Suprapubic skin (tissue), 4 donors: Measurements from ENCODE around the gene SULT1C3. TPM values are rescaled to one million over a fixed set of nuclear protein-coding genes. Genes with fewer than 3 reads are reported as not detected.

Experiments
- DNase-seq, 2 donors: peaks; one replicate each; pipeline ENCODE4 v3.0.0-alpha.2; 2019; ENCODE audit warnings: low spot score in 2 of 2
- H3K27ac ChIP-seq: fragments of 200-600 bp; sonication (generic); one replicate; pipeline ENCODE4 v1.5.1; 2019
- H3K27me3 ChIP-seq: fragments of 200-600 bp; sonication (generic); one replicate; pipeline ENCODE4 v1.5.1; 2019
- H3K36me3 ChIP-seq: fragments of 200-600 bp; sonication (generic); one replicate; pipeline ENCODE4 v1.5.1; 2019
- H3K4me1 ChIP-seq: fragments of 200-600 bp; sonication (generic); one replicate; pipeline ENCODE4 v1.5.1; 2019
- H3K4me3 ChIP-seq: fragments of 200-600 bp; sonication (generic); one replicate; pipeline ENCODE4 v1.5.1; 2019; ENCODE audit warnings: mild to moderate bottlenecking
- H3K9me3 ChIP-seq: fragments of 200-600 bp; sonication (generic); one replicate; pipeline ENCODE4 v1.5.1; 2019
- CTCF ChIP-seq, 2 donors: fragments of 200-600 bp in 1 of 2; fragments of 450-650 bp in 1 of 2; sonication (generic) in 1 of 2; IDR thresholded peaks; one replicate each; pipeline ENCODE4 v1.5.1; 2016 to 2019; ENCODE audit warnings: antibody characterized with exemption in 2 of 2, mild to moderate bottlenecking in 1 of 2, moderate library complexity in 1 of 2
- EP300 ChIP-seq: sonication (generic); formaldehyde crosslinking; IDR thresholded peaks from one replicate; pipeline ENCODE4 v1.6.1; 2017; ENCODE audit warnings: antibody characterized with exemption
- POLR2A ChIP-seq, 2 donors: fragments of 450-650 bp; IDR thresholded peaks; one replicate each; pipeline ENCODE4 v1.6.1; 2017; ENCODE audit warnings: antibody characterized with exemption in 2 of 2, mild to moderate bottlenecking in 2 of 2, moderate library complexity in 2 of 2
- POLR2AphosphoS5 ChIP-seq, 3 donors: sonication (generic); formaldehyde crosslinking; IDR thresholded peaks; one replicate each; pipeline ENCODE4 v1.6.1; 2017; ENCODE audit warnings: antibody characterized with exemption in 3 of 3
- WGBS: methylation state at CpG from one replicate; pipeline ENCODE4 v1.1.5; 2018; 5-methylcytosine and 5-hydroxymethylcytosine counted together
- total RNA-seq, 4 donors: library from RNA; depleted of rRNA; stranded (reverse); fragments of >200 nt; gene quantifications; one replicate each; pipeline ENCODE4 v1.1.0, GENCODE V29; 2016

SULT1C3 gene
- total RNA-seq, 4 donors from 2014 or later: not detected

GRCh38 chr2:108200569-108200968 is 39.2 kb upstream of the SULT1C3 start:
- WGBS: 96% methylated on average over 7 of the region's 7 CpGs
- Histone ChIP-seq H3K36me3 (no peaks in the 10 kb centered on the region), H3K4me3 (no peak overlapping the region), H3K27me3 (no peaks in the 10 kb centered on the region), H3K9me3 (no peaks in the 10 kb centered on the region), H3K4me1 (no peaks in the 10 kb centered on the region), H3K27ac (no peak overlapping the region)
- TF ChIP-seq CTCF (IDR thresholded peaks at IDR 0.05) (no peak), EP300 (no peak), POLR2AphosphoS5 (IDR thresholded peaks at IDR 0.05) (no peak), POLR2A (IDR thresholded peaks at IDR 0.05) (no peak)
- DNase-seq: no peak

DNA sequence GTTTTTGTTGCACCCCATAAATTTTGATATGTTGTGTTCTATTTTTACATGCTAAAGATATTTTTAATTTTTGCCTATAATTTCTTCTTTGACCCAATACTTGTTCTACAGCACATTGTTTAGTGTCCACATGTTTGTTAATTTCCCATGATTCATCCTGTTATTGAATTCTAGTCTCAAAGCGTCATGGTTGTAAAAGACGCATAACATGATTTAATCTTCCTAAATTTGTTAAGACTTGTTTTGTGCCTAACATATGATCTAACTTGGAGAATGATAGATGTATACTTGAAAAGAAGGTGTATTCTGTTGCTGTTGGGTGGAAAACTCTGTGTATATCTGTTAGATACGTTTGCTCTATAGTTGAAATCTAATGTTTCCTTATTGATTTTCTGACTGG is 27.1 kb upstream of the SULT1C3 start:
- no peak for DNase-seq
- TF ChIP-seq POLR2AphosphoS5 (IDR thresholded peaks at IDR 0.05) (no peak), CTCF (IDR thresholded peaks at IDR 0.05) (no peak), POLR2A (IDR thresholded peaks at IDR 0.05) (no peak), EP300 (no peak)
- 58% methylated on average over 3 of the region's 3 CpGs for WGBS

DNA sequence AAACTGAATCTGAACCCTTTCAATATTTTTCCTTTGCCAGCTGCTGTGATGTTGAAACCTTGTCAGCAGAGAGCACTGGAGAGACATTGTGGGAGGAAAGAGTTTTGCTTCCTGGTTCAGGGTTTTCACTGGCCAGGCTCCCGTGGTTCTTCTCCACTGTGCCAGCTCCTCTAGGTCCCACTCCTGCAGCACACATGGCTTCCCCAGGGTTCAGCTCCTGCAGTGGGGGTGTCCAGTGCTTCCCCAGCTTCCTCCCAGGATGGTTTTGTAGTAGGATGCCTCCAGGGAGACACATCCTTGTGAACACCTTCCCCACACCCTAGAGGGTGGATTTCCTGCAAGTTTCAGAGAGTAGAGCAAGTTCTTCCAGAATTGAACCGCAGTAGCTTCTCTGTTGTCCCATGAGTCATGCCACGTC is 24.0 kb upstream of the SULT1C3 start:
- 29% methylated on average over 3 of the region's 3 CpGs for WGBS
- Histone ChIP-seq H3K9me3 (no peaks in the 10 kb centered on the region), H3K4me3 (no peak overlapping the region), H3K36me3 (no peaks in the 10 kb centered on the region), H3K27ac (no peak overlapping the region), H3K4me1 (peaks cover 12% of the 10 kb centered on the region), H3K27me3 (no peaks in the 10 kb centered on the region)
- no peak for TF ChIP-seq CTCF (IDR thresholded peaks at IDR 0.05)
- no peak for TF ChIP-seq POLR2AphosphoS5 (IDR thresholded peaks at IDR 0.05)
- no peak for TF ChIP-seq POLR2A (IDR thresholded peaks at IDR 0.05)
- no peak for TF ChIP-seq EP300
- no peak for DNase-seq

More for the DNA sequence above, 27.1 kb upstream of the SULT1C3 start:
- Histone ChIP-seq H3K36me3 (no peaks in the 10 kb centered on the region), H3K9me3 (no peaks in the 10 kb centered on the region), H3K4me3 (no peak overlapping the region), H3K4me1 (peaks cover 4% of the 10 kb centered on the region), H3K27me3 (no peaks in the 10 kb centered on the region), H3K27ac (no peak overlapping the region)

DNA sequence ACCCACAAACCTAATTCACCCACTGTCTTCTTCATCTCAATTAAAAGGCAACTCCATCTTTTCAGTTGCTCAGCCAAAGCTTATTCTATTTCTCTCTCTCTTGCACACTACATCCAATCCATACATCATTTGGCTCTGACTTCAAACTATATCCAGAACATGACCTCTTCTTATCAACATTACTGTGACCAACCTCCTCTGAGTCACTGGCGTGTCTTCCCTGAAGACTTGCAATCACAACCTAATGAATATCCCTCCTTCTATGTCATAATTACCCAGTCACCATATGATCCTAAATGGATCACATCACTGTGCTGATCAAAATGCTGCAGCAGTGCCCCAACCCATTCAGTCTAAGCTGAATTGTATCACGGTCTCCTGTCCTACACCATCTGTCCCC is 22.6 kb upstream of the SULT1C3 start:
- no peak for DNase-seq
- TF ChIP-seq POLR2A (IDR thresholded peaks at IDR 0.05) (no peak), POLR2AphosphoS5 (IDR thresholded peaks at IDR 0.05) (no peak), EP300 (no peak), CTCF (IDR thresholded peaks at IDR 0.05) (no peak)
- WGBS: 75% methylated on average over 2 of the region's 2 CpGs

GRCh38 chr2:108219688-108220087 is 20.1 kb upstream of the SULT1C3 start:
- H3K27me3 ChIP-seq: no peaks in the 10 kb centered on the region
- H3K9me3 ChIP-seq: peaks cover 11% of the 10 kb centered on the region
- TF ChIP-seq CTCF (IDR thresholded peaks at IDR 0.05) (no peak), POLR2AphosphoS5 (IDR thresholded peaks at IDR 0.05) (no peak), EP300 (no peak), POLR2A (IDR thresholded peaks at IDR 0.05) (no peak)
- no peaks in the 10 kb centered on the region for H3K36me3 ChIP-seq
- WGBS: 49% methylated on average over 3 of the region's 3 CpGs
- DNase-seq: no peak
- H3K4me1 ChIP-seq: peaks cover 12% of the 10 kb centered on the region
- no peak overlapping the region for H3K27ac ChIP-seq
- no peak overlapping the region for H3K4me3 ChIP-seq

More for the DNA sequence above, 22.6 kb upstream of the SULT1C3 start:
- no peaks in the 10 kb centered on the region for H3K27me3 ChIP-seq
- H3K4me3 ChIP-seq: no peak overlapping the region
- peaks cover 12% of the 10 kb centered on the region for H3K4me1 ChIP-seq
- no peaks in the 10 kb centered on the region for H3K9me3 ChIP-seq
- H3K27ac ChIP-seq: no peak overlapping the region
- no peaks in the 10 kb centered on the region for H3K36me3 ChIP-seq
